ENCODE measurements around the gene SMARCC1.

DNA sequence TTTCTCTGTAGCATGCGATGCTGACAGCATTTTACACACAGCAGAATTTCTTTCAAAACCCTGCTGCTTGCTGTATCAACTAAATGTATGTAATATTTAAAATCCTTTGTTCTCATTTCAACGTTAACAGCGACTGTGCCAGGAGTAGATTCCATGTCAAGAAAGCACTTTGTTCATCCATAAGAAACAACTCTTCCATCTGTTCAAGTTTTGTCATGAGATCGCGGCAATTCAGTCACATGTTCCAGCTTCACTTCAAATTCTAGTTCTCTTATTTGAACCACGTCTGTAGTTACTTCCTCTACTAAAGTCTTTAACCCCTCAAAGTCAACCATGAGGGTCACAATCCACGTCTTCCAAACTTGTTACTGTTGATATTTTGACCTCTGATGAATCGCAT, 50.6 kb downstream of the SMARCC1 start:
- TF ChIP-seq, protein P1, sequence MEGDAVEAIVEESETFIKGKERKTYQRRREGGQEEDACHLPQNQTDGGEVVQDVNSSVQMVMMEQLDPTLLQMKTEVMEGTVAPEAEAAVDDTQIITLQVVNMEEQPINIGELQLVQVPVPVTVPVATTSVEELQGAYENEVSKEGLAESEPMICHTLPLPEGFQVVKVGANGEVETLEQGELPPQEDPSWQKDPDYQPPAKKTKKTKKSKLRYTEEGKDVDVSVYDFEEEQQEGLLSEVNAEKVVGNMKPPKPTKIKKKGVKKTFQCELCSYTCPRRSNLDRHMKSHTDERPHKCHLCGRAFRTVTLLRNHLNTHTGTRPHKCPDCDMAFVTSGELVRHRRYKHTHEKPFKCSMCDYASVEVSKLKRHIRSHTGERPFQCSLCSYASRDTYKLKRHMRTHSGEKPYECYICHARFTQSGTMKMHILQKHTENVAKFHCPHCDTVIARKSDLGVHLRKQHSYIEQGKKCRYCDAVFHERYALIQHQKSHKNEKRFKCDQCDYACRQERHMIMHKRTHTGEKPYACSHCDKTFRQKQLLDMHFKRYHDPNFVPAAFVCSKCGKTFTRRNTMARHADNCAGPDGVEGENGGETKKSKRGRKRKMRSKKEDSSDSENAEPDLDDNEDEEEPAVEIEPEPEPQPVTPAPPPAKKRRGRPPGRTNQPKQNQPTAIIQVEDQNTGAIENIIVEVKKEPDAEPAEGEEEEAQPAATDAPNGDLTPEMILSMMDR (IDR thresholded peaks at IDR 0.05; ENCODE audit: low read depth, low read length), result no peak
- no peak for TF ChIP-seq EZH2phosphoT487 (IDR thresholded peaks at IDR 0.05; ENCODE audit: low read depth)

Measured in OCI-LY3 (cell line).